Ovary (tissue), 3 donors: ENCODE data around the gene RGS13.

Experiments
- CTCF ChIP-seq, 3 donors: fragments of 450-650 bp in 2 of 3; fragments of 200-600 bp in 1 of 3; IDR thresholded peaks; one replicate each; pipeline versions ENCODE4 v1.5.1 to v1.8.0; 2016 to 2022; ENCODE audit warnings: antibody characterized with exemption in 3 of 3, mild to moderate bottlenecking in 1 of 3
- EP300 ChIP-seq: sonication (generic); formaldehyde crosslinking; IDR thresholded peaks from one replicate; pipeline ENCODE4 v1.6.1; 2017; ENCODE audit warnings: antibody characterized with exemption
- POLR2A ChIP-seq: fragments of 450-650 bp; IDR thresholded peaks from one replicate; pipeline ENCODE4 v1.6.1; 2017; ENCODE audit warnings: antibody characterized with exemption, mild to moderate bottlenecking, moderate library complexity
- donor health status: DM: no; HTN: no; CAD: no.

- no peak for TF ChIP-seq CTCF (IDR thresholded peaks at IDR 0.05)
- no peak for TF ChIP-seq POLR2A
- no peak for TF ChIP-seq EP300
These were observed 53.5 kb downstream of the RGS13 start for GRCh38 chr1:192689459-192689858.
